HG03139 (cell line): ENCODE measurements around the gene CELA2A.
"Not testable (repeated sequence)": the region's sequence is repeated elsewhere in the genome, so short reads cannot be mapped to it uniquely, and the experiment has no call there.

ENCODE experiments used
- ATAC-seq: cut with Tn5 transposase; IDR thresholded peaks from one replicate; pipeline ENCODE4 v1.9.1; 2021; ENCODE audit not compliant: unreplicated experiment

The CELA2A gene

GRCh38 chr1:15492596-15492995 is 36.1 kb downstream of the CELA2A start:
- ATAC-seq = no peak

GRCh38 chr1:15493869-15494390 is 37.4 kb downstream of the CELA2A start:
- no peak for ATAC-seq

DNA sequence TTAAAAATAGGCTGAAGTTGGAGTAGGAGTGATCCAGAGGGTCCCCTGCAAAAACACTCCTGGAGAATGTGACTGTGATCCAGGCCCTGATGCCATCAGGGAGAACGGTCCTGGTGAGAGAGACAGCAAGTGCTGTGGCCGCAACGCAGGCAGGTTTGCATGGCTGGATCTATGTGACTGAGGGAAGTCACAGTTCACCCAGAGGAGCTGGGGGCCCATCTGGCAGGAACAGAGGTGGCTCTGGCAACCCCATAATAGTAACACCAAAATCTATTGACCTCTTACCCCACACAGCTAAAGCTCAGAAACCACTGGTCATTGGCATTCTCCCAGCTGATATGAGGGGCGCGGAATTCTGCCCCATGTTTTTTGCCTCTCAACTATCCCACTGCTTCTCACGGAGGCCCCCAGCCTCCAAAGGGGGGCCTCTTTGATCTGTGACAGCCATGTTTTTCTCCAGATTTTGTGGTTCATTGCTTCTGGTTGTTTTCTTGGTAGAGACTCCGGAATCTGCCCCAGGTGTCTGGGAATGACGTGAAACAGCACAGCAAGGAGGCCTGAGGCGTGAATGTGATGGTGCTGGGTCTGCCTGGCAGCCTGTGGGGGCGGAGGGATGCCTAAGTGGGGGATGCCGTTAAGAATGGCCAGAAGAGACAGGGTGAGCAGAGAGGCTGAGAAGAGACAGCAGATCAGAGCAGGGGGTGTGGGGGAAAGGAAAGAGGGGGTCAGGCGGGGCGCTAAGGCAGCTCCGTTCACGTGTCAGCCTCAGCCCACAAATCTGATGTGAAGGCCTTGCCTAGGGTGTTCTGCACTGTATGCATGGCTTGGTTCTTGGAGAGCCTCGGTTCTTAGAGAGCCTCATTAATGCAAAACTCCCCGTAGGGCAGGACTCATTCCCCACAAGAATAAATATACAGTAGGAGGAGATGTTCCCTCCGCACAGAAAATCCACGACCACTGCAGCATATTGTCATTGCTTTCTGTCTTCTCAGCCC is 43.9 kb downstream of the CELA2A start:
- no peak for ATAC-seq

DNA sequence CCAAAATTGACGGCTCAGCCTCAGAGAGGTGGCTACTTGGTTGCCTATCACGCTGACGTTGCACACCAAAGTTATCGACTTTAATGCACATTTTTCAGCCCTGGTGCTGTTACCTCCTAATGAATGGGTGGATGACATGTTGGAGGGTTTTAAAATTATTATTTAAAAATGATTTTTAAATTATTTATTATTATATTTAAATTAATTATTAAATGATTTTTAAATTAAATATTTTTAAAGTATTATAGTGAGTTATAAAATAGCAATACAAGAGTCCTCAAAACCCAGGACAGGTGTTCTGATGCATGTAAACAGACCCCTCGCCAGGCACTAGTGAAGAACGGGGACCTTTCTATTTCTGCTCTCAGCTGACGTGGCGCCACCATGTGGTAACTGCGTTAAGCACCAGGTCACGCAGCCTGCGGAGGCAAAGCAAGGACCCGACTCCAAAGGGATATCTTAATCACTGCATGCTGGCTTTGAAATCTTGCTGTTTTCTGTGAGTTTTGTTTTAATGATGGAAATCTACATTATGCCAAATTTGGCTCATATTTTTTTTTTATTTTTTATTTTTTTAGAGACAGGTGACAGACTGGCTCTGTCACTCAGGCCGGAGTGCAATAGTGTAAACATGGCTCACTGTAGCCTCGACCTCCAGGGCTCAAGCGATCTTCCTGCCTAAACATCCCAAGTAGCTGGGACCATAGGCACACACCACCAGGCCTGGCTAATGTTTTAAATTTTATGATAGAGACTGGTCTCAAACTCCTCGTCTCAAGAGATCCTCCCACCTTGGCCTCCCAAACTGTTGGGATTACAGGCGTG is 44.9 kb downstream of the CELA2A start:
- ATAC-seq = no peak

GRCh38 chr1:15504436-15504835 is 47.9 kb downstream of the CELA2A start:
- no peak for ATAC-seq

DNA sequence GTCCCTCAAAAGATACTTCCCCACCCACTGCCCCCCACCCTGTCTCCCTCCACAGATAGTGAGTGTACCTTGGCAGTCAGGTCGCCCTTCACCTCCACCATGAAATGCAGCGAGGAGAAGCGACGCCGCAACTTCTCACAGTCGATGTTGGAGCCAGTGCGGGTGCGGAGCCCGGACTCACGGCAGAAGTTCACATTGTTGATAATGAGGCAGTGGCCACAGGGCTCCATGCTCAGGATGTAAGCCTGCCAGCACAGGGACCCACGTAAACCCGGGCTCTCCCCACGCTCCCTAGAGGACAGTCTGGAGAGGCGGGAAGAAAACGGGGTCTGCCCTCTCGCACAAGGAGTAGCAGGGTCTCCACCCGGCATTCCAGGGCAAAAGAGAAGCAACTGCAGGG is 50.3 kb downstream of the CELA2A start:
- ATAC-seq = no peak

- ATAC-seq = no peak
Measured at GRCh38 chr1:15507278-15507677, 50.7 kb downstream of the CELA2A start.

- no peak for ATAC-seq
Measured at GRCh38 chr1:15508700-15509487, 52.4 kb downstream of the CELA2A start.

- no peak for ATAC-seq
Measured at GRCh38 chr1:15509586-15509985, 53.1 kb downstream of the CELA2A start.

DNA sequence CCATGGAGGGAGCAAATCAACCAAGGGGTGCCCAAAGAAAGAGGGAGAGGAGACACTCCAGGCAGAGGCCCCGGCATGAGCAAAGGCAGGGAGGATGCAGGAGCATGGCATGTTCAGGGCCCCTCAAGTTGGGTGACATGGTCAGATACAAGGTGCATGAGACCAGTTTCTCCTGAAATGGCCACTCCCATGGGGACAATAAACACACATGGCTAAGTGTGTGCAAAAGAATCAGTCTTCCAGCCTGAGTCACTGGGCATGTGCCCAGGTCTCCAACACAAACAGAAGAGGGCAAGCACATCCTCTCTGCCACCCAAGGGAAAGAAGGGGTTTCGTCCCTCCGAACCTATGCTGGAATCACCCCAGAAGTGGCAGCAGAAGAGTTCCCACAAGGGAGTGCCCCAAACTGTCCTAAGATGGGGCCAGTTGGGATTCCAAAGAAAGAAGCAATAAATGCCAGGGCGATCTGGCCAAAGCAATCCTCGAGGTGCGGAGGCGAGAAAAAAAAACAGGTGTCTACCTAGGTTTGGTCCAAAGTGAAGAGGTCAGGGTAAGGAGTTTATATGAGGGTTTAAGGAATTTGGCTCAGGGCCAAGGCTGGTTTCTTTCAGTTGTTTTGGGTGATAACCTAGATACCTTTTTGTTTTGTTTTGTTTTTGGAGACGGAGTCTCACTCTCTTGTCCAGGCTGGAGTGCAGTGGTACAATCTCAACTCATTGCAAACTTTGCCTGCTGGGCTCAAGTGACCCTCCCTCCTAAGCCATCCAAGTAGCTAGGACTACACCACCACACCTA is 54.3 kb downstream of the CELA2A start:
- ATAC-seq = no peak

DNA sequence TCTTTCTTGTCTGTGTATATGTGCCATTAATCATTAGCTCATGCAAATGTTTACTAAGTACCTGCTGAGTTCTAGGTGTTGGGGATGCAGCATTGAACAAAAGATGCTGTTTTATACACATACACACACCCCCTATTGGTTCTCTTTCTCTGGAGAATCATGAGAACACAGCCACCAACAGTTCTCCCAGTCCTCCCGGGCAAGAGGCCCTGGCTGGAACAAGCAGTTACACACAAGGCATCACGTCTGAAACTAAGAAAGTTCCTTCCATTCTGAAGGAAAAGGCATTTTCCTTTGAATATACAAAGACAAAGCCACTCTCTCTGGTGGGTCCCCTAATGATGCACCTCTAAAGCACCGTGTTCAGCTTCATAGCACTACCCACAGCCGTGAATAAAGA is 56.7 kb downstream of the CELA2A start:
- ATAC-seq = no peak

DNA sequence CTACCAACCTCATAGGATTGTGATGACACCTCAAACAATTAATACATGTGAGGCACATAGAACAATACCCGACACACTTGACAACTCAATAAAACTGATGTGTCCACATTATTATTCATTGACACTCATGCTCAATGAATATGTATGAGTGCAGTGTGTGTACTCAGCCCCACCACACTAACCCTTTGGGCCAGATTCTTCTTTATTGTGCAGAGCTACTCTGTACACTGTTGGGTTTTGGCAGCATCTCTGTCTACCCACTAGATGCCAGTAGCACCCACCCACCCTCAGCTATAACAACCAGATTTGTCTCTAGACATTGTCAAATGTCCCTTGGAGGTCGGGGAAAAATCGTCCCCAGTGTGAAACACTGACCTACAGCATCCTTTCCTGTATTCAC is 57.4 kb downstream of the CELA2A start:
- no peak for ATAC-seq

GRCh38 chr1:15514557-15514956 is 58.0 kb downstream of the CELA2A start:
- not testable (repeated sequence) for ATAC-seq

DNA sequence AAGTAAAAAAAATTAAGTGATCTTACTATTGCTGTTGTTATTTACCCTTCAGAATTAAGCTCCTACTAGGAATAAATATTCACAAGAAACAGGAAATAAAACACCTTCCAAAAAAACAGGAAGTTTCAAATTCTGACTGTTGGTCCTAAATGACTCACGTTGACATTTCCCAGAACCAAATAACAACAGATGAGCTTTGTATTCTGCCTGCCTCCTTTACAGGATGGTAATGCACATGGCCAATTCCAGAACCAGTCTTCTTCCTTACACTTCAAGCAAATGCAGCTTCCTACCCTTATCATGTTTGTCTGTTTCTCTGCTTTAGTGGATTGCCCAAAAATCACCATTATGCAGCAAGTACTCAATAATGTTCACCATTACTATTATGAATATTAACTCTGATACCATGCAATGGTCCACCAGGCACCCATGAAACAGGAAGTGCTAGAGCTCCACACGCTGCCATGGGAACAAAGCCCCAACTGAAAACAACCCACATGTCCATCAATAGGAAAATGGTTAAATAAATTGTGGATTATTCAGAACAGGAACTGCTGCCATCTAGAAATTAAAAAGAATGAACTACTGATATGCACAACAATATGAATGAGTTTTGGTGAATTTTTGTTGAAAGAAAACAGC is 58.6 kb downstream of the CELA2A start:
- no peak for ATAC-seq

DNA sequence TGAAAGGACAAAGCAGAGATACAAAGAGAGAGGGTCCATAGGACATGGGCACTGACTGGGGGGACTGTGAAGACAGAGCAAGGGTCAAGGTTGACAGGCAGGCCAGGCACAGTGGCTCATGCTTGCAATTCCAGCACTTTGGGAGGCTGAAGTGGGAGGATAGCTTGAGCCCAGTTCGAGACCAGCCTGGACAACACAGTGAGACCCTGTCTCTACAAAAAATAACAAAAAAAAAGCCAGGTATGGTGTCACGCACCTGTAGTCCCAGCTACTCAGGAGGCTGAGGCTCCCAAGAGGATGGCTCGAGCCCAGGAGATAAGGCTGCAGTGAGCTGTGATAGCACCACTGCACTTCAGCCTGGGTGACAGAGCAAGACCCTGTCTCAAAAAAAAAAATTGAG is 63.1 kb downstream of the CELA2A start:
- no peak for ATAC-seq

- not testable (repeated sequence) for ATAC-seq
Measured at GRCh38 chr1:15521206-15521906, 64.8 kb downstream of the CELA2A start.
